SKM-1 treated with dmso at 0.1 percent for 144 hours (cell line): ENCODE data around the gene STXBP6.

Source experiments
- DNase-seq: peaks from one replicate; lab custom pipeline; 2025; ENCODE audit not compliant: unreplicated experiment; lab: John Stamatoyannopoulos, UW

STXBP6 gene

DNA sequence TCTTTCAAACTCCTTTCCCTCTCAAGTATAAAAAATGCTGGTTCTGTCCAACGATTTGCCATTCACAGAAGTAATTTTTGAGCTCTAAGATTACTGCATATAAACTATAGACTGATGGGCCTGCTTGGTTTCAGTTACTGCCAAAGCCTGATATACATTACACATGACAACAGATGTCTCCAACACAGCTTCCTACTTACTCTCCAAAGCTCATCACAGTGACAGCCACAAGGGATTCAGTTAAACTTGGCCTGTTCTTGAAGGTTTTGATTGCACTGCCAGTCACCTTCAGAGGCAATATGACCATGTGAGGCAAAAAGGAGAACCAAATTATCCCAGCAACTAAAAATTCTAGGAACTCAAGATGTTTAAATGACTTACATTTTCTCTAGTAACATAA, 30.1 kb downstream of the STXBP6 start:
- no peak for DNase-seq

DNA sequence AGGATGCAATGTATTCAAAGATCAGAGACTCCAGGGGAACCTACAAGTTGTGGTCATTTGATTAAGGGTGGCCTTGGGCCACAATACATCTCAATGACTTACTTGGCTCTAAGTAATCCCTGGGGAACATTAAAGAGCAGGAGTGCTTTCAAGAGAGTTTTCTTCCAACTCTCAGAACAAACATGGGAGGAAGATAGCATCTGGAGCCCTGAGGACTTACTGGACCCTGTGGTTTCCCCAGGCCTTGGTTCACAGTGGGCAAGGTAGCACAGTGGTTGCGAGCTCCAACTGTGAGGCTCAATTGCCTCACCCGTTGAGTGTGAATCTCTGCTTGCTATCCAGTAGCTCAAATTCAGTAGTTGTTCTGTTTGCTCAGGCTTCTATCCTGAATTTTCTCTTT, 32.4 kb downstream of the STXBP6 start:
- DNase-seq: no peak

DNA sequence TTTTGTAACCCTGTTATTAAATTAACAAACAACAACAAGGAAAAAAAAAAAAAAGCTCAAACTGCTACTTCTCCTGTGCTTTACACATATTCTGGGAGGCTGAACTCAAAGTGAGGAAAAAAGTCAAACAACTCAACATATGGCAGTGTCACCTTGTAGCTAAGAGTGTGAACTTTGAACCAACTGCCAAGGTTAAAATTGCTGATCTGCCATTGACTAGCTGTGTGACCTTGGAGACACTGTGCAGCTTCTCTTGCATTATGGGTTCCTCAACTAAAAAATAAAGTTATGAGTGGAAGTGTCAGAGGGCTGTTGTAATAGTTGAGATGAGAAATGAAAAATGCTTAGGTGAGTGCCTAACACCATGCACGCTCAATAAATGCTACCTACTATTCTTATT, 34.2 kb downstream of the STXBP6 start:
- no peak for DNase-seq

DNA sequence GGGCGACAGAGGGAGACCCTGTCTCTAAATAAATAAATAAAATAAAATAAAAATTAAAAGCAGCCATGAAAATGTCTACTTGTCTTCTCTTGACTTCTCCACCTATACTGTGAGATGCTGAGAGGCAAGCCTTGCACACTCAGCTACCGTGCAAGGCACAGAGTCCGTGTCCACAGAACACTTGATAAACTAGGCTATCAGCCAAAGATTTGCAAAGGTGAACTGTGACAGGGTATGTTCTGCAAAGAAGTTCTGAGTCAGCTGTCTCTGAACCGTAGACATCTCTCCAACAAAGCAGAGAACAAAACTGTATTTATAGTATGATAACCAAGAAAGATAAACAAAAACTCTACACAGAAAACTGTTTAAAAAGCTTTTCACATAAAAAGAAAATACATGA, 35.5 kb downstream of the STXBP6 start:
- no peak for DNase-seq

DNA sequence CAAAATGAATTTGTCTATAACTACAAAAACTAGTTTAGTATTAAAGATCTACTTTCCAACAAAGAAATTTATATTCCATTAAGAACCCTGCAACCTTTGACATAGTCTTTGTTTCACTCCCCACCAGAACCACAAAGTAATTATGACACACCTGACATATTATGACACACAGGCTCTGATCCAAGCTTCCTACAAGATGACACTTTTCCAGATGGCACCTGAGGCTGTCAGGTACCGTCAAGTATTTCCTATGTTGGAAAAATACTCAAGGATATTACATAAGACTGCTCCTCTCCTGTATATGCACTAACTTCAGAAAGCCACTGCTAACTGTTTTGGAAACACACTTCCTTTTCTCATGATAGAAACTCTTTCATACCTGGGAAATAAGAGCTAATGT, 38.9 kb downstream of the STXBP6 start:
- no peak for DNase-seq

DNA sequence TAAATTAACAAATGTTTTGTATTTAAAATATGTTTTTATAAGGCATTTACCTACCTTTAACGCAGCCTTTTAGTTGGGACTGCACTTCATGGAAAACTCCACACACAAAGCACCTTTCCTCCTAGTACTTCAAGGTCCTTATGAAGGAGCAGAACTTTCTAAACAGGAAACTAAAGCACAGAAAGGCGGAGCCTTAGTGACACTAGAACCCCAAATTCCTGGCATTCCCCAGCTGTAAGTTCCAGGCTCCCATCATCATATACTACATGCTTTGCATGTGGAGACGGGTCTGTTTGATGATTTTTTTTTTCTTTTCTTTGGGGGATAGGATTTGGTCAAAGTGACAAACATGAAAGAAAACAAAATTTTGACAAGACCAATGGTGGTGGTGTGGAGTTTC, 39.5 kb downstream of the STXBP6 start:
- DNase-seq: no peak

DNA sequence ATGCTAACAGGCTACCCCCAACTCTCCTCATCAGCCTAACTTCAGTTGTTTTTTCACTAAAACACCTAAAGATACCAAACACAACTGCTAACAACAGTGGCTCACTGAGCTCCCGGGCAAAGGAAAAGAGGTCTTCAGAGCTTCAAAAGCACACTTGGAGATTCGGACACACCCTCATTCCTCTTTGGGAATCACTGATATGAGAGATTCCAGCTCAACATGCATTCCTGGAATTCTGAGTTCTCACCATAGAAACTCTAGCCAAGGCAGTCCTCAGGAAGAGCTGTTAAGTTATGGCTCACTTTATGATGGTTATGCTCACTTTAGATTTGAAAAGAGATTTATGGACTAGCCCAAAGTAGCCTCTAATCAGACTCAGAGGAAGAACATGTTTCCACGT, 40.1 kb downstream of the STXBP6 start:
- DNase-seq: no peak

DNA sequence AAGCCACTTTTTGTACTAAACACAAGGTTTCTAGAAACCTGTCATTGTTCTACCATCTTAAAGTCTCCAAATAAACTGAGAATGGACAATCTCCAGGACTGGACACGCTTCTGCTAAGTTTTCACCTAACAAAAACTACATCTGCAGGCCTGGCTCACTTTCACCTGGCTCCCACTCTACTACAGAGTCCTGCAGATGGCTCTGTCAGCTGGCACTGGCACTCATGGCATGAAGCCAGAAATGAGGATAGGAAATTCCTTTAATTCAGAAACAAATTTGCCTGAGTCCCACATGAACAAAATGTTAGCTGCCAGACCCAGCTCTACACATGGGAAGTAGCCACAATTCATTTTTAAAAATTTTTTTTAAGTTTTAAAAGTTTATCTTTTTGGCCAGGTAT, 42.1 kb downstream of the STXBP6 start:
- no peak for DNase-seq

DNA sequence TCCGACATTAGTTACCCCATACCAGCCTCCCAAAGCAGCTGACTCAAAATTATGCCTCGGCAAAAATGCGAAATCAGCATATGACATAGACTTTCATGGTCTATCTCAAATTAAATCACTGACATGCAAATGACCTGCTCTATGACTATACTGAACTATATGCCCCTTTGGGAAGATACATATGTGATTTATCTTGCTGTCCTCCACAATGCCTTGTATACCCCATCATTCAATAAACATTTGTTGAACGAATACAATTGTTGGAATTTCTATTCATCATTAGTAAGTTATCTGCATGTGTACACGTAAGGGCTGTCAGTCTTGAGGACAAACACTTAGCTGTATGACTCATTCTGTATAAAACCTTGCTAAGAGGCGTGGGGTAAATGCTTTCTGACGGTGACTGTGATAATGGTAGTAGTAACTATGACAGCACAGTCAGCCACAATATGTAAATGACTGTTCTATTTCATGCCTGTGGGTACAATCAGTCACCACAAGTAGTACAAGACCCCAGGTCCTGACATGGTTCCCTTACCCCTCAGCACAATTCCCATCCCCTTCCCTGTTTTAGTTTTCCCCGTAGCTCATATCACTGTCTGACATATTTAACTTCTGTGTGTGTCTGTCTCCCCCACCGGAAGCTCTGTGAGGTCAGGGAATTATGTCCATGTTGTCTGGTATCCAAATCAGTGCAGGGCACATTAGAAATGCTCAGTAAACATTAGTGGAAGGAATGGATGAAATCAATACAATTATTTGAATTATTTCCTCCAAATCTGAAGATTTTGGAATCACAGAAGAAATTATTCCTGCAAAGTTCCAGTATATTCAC, 42.8 kb downstream of the STXBP6 start:
- no peak for DNase-seq

DNA sequence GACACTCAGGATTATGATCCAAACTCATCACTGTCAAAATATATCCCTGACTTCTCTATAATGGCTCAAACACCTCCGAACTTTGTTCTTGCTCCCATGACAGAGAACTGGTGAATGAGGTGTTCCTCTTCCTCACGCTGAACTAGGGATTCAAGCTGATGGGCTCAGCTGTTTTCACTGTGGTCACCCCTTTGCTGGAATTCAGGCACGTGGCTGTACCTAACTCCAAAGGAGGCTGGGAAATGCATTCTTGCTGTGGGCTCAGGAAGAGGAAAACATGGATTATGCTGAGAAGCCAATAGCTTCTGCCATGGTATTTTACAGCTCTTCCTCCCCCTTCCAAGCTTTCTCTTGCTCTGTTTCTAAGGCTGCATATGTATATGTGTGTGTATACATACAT, 43.9 kb downstream of the STXBP6 start:
- no peak for DNase-seq

DNA sequence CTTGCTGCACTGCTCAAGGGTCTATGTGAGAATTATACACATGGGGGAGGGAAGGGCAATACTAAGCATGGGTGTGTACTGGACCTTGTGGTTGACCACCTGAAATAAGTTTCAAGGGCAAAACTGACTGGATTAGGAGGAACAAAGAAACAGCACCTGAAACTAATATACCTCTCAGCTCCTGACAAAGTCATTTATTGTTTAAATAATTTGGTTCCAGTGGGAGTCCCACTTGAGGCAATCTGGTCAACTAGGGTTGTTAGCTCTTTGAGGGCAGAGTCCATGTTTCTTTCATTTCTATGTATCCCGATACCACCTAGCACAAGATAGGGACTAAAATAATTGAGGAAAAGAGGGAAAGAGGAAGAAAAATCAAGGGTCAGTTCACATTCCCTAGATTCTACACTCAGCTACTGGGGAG, 45.5 kb downstream of the STXBP6 start:
- no peak for DNase-seq

DNA sequence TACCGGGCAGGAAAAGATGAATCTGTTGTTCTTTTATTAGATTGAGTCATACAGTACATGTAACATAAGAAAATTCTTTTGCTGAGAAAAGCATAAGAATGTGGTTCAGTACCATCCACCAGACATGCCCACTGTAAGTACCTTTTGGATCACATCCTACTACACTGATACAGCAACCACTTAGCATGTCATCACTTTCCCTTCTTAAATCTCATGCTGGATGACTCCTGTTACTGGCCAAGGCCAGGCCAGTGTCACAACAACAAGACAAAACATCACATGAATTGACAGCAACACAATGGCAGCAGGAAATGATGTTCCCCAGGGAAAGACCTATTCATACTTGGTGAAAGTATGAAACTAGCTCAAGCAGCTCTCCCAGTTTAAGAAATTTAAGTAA, 46.4 kb downstream of the STXBP6 start:
- no peak for DNase-seq

DNA sequence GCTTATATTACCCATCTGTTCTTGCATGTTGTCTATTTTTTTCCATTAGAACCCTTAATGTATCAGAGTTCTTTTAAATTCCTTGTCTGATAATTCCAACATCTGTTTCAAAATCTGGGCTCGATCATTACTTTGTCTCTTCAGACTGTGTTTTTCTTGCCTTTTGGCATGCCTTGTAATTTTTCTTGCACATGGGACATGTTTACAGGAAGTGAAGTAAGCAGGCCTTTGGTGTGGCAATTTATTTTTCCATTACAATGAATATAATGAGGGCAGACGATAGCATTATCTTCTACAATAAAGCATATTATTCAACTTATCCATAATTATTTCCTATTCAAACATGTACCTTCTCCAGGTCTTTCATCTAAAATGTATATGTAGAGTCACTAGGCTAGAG, 48.3 kb downstream of the STXBP6 start:
- no peak for DNase-seq

DNA sequence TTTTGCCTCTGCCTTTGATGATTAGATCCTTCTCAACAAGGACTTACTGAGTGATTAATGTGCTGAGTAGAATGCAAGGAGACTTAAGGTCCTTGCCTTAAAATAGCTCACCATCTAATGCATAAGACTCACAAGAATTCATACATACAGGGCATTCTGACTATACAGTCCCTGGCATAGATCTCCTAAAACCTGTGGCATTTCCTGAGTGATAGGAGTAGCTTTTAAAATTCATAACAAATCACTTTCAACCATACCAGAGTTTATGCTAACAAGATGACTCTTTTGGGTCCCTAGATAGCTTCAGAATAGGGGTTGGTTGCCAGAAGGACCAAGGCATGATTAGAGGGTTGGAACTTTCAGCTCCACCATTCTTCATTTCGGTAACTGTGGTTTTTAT, 48.8 kb downstream of the STXBP6 start:
- DNase-seq: no peak

DNA sequence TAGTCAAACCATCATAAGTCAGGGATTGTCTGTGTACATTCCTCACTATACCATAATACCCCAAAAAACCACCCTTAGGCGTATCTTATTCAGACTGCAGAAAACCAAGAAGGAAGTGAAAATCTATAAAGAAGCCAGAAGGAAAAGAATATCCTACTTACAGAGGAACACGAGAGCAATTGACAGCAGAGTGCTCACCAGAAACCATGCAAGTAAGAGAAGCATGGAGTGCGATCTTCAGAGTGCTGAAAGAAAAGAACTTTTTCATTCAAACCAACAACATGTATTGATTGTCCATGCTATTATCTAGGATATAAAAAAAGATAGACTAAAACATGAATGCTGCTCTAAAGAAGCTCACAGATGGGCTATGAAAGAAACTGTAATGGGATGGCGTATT, 50.8 kb downstream of the STXBP6 start:
- DNase-seq: no peak

DNA sequence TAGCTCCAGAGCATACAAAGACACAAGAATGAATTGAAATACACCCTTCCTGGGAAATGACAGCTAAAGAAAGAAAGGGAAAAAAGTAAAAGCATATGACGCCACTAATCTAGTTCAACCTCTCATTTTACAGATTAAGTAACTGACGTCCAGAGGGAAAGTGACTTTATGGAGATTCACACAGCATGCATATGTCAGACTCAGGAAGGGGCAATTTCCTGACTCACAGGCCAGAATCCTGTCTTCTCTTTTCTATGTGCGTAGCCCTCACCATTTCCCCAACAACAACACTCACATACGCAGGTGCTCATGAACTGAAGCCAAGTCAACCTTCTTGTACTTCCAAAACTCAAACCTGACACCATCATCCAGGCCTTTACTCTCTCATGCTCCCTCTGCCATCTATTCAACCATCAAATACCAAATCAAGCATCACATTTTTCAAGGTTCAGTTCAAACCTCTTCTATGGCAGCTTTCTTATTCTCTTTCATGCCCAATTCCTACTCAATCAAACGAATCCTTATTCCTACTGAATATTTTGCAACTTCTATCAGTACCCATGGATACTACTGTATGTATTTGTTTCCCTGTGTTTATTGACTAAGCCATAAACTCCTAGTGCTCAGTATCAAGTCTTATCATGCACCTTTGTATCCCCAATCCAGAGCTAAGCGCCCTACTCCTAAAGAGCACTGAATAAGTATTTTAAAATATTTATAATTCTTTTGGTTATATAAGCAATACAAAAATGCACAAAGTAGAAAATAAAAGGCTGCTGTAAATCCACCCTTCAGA, 52.8 kb downstream of the STXBP6 start:
- no peak for DNase-seq

DNA sequence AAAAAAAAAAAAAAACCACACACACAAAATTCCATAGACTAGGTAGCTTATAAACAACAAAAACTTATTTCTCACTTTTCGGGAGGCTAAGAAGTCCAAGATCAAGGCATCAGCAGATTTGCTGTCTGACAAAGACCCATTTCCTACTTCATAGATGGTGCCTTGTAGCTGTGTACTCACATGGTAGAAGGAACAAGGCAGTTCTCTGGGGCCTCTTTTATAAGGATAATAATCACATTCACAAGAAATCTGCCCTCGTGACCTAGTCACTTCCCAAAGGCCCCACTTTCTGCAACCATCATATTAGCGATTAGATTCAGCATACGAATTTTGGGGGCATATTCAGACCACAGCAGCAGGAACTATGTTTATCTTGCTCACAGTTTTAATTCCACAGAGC, 54.9 kb downstream of the STXBP6 start:
- DNase-seq: no peak

DNA sequence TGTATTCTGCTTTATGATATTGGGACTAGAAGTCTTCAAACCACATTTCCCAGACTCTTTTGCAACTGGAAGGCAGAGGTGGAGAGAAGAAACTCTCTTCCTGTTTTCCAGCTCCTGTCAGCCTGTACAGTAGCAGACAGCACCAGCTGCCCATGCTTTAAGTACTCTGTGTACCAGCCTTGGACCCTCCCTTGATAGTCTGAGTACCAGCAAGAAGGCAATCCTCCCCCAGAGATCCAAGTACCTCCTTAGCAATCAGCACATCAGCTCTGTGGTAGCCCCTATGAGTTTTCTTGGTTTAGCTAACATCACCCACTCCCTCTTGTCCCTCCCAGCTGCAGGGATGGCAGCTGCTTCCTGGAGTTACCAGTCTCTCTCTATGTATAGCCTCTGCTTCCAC, 56.3 kb downstream of the STXBP6 start:
- DNase-seq: no peak

DNA sequence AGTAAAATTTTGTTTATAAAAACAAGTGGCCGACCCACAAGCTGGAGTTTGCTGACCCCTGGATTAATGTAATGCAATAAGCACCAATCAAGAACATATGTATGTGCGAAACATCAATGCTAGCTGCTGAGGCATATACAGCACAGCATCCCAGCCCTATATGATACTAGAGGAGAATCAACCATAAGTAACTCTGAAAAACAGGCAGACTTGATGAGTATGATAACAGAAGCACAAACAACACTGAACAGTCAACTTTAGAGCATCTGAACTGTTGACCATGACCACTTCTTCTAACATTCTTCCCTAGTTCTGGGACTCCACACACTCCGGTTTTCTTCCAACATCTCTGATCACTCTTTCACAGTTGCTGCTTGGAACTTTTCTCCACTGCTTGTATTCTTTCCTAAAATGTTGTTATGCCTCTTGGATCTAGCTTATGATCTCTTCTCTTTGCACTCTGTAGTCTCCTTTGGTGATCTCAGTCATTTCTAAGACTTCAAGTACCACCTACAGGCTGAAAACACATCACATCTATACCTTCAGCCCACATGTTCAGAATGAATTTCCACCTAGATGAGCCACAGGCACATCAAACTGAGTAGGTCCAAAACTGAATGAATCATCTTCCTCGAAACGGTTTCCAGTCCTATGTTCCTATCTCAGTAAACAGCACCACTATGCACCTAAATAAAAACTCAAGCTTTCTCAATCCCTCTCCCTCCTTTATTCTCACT, 57.2 kb downstream of the STXBP6 start:
- DNase-seq: no peak

DNA sequence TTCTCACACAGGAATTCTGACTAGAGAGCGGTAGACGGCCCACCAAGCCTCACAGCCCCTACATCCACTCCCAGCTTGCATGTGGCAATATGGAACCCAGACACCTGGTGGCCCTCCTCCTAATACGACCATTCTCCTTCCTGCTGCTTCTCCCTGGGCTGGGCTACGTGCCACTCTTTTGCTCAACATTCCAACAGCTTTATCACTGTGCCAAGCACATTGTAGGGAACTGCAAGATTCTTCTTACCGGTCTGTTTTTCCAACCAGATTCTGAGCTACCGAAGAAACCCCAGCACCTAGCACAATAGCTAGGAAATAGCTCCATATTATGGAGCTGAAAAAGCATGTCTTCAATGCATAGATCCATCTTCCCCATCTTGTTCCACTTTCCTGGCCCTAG, 58.1 kb downstream of the STXBP6 start:
- no peak for DNase-seq

DNA sequence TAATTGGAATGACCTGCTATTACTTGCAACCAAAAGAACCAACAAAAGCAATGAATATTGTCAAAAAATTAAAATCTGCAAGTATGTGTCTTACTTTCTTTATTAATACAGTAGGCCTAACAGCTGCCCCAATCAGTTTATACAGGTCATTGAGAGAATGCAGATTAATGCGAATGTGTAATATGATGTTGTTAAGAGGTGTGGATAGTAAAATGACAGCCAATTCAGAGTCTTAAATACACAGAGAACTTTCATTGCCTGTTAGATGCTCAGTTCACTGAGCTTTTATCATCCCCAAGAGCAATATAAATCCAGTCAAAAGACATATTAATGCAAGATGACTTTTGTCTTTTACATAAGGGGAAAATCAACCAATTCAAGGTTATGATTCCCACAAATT, 58.7 kb downstream of the STXBP6 start:
- no peak for DNase-seq

DNA sequence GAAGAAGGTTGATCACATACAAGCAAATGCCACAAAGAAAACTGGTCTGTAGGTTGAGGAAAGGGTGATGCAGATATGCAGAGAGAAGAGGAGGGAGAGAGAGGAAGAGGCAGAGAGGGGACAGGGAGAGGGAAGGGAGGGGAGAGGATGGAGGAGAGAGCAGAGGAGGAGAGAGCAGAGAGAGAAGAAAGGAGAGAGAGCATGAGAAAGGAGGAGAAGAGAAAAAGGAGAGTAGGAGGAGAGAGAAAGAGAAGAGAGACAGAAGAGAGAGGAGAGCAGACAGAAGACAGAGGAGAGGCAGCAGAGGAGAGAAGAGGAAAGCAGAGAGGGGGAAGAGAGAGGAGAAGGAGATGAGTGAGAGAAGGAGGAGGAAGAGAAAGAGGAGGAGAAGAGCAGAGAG, 59.2 kb downstream of the STXBP6 start:
- no peak for DNase-seq
